Middle frontal gyrus (tissue), 1 donor: Measurements from ENCODE around the gene C2CD5.
"Not testable (repeated sequence)": the region's sequence is repeated elsewhere in the genome, so short reads cannot be mapped to it uniquely, and the experiment has no call there.

ENCODE experiments used
- DNase-seq: peaks from one replicate; pipeline ENCODE4 v3.0.0-alpha.2; 2015; ENCODE audit warnings: low spot score; ENCODE audit errors: extremely low spot score

Gene C2CD5

GRCh38 chr12:22480814-22481213, 63.5 kb downstream of the C2CD5 start:
- not testable (repeated sequence) for DNase-seq

- DNase-seq, result no peak
These were observed 64.3 kb downstream of the C2CD5 start for GRCh38 chr12:22480016-22480415.

GRCh38 chr12:22477894-22478287, 66.5 kb downstream of the C2CD5 start:
- DNase-seq, result no peak

- DNase-seq, result no peak
These were observed 67.0 kb downstream of the C2CD5 start for GRCh38 chr12:22477166-22477893.

- DNase-seq, result no peak
These were observed 68.2 kb downstream of the C2CD5 start for GRCh38 chr12:22476133-22476532.

- DNase-seq, result no peak
These were observed 69.2 kb downstream of the C2CD5 start for GRCh38 chr12:22474970-22475720.

- DNase-seq, result no peak
These were observed 71.1 kb downstream of the C2CD5 start for GRCh38 chr12:22473212-22473611.

GRCh38 chr12:22467190-22467589, 77.2 kb downstream of the C2CD5 start:
- DNase-seq, result no peak

GRCh38 chr12:22463306-22463705, 81.0 kb downstream of the C2CD5 start:
- DNase-seq, result no peak

- no peak for DNase-seq
These were observed 82.6 kb downstream of the C2CD5 start for GRCh38 chr12:22461786-22462185.

- peak; percentile 55 for DNase-seq
These were observed 84.4 kb downstream of the C2CD5 start for GRCh38 chr12:22459838-22460490.

GRCh38 chr12:22458298-22458937, 85.9 kb downstream of the C2CD5 start:
- DNase-seq, result no peak

- DNase-seq, result no peak
These were observed 87.3 kb downstream of the C2CD5 start for GRCh38 chr12:22457085-22457484.

GRCh38 chr12:22453511-22453910, 90.8 kb downstream of the C2CD5 start:
- DNase-seq, result no peak

GRCh38 chr12:22447223-22447622, 97.1 kb downstream of the C2CD5 start:
- DNase-seq, result no peak

GRCh38 chr12:22444317-22444665, 100.1 kb downstream of the C2CD5 start:
- not testable (repeated sequence) for DNase-seq

GRCh38 chr12:22443379-22444316, 100.7 kb downstream of the C2CD5 start:
- DNase-seq, result peak; percentile 81

- DNase-seq, result no peak
These were observed 107.1 kb downstream of the C2CD5 start for GRCh38 chr12:22437031-22437806.

GRCh38 chr12:22435583-22435982, 108.8 kb downstream of the C2CD5 start:
- no peak for DNase-seq

- DNase-seq, result no peak
These were observed 112.6 kb downstream of the C2CD5 start for GRCh38 chr12:22431693-22432251.
